DOHH2 (cell line): ENCODE results near the gene ROPN1B.
A peak's percentile ranks its signal among the peaks of the same experiment; 100 is the strongest.
"Not testable (repeated sequence)": the region's sequence is repeated elsewhere in the genome, so short reads cannot be mapped to it uniquely, and the experiment has no call there.

Experiments used
- CTCF ChIP-seq: fragments of 200-600 bp; sonication (generic); IDR thresholded peaks from one replicate; pipeline ENCODE4 v1.5.1; 2014; ENCODE audit warnings: antibody characterized with exemption, mild to moderate bottlenecking, low read depth, low read length; ENCODE audit not compliant: poor library complexity, severe bottlenecking
- EZH2phosphoT487 ChIP-seq: fragments of 200-600 bp; sonication (generic); IDR thresholded peaks from 2 replicates; pipeline ENCODE4 v1.6.1; 2017; ENCODE audit warnings: borderline replicate concordance, mild to moderate bottlenecking, antibody characterized with exemption, low read length, moderate library complexity, mixed read lengths

- peak; percentile 68 for TF ChIP-seq CTCF
- not testable (repeated sequence) for TF ChIP-seq EZH2phosphoT487
Measured at GRCh38 chr3:125928771-125929545, 40.0 kb upstream of the ROPN1B start.
